Neural crest cell (in vitro differentiated cells): ENCODE data around the gene WSCD1. TPM values are rescaled to one million over a fixed set of nuclear protein-coding genes. Genes with fewer than 3 reads are reported as not detected.

ENCODE experiments used
- DNase-seq: peaks from one replicate; pipeline ENCODE4 v3.0.0; 2021; ENCODE audit warnings: low read depth, mixed read lengths, low spot score
- H3K27ac Mint-ChIP-seq: one replicate; pipeline ENCODE4 v1.8.0; 2021; ENCODE audit warnings: mild to moderate bottlenecking, mixed read lengths; ENCODE audit not compliant: unreplicated experiment
- H3K27me3 Mint-ChIP-seq: 2 replicates; pipeline ENCODE4 v1.8.0; 2021; ENCODE audit warnings: low read depth, mild to moderate bottlenecking, mixed read lengths
- H3K36me3 Mint-ChIP-seq: 2 replicates; pipeline ENCODE4 v1.8.0; 2021; ENCODE audit warnings: low read depth, mild to moderate bottlenecking, mixed read lengths
- H3K4me1 Mint-ChIP-seq: 2 replicates; pipeline ENCODE4 v1.8.0; 2021; ENCODE audit warnings: mixed read lengths
- H3K4me3 Mint-ChIP-seq: one replicate; pipeline ENCODE4 v1.8.0; 2021; ENCODE audit warnings: mild to moderate bottlenecking, mixed read lengths
- H3K9me3 Mint-ChIP-seq: 2 replicates; pipeline ENCODE4 v1.8.0; 2021; ENCODE audit warnings: mixed read lengths
- CTCF ChIP-seq: fragments of 200-600 bp; sonication (generic); conservative IDR thresholded peaks from 2 replicates; pipeline ENCODE4 v1.5.0; 2021; ENCODE audit warnings: antibody characterized with exemption, mild to moderate bottlenecking
- total RNA-seq: library from RNA; stranded (reverse); gene quantifications from 2 replicates; pipeline ENCODE4 v1.2.1, GENCODE V29; 2021

WSCD1 gene
- total RNA-seq, 1 donor from 2014 or later: 93.3 TPM

- H3K27ac Mint-ChIP-seq: peak overlapping the region; percentile 43
- no peaks in the 10 kb centered on the region for H3K27me3 Mint-ChIP-seq
- DNase-seq: no peak
- H3K4me1 Mint-ChIP-seq: peaks cover 49% of the 10 kb centered on the region
- TF ChIP-seq CTCF: no peak
- no peaks in the 10 kb centered on the region for H3K9me3 Mint-ChIP-seq
- H3K36me3 Mint-ChIP-seq: peaks cover 7% of the 10 kb centered on the region
- no peak overlapping the region for H3K4me3 Mint-ChIP-seq
Observed at GRCh38 chr17:6085812-6086211, 15.6 kb downstream of the WSCD1 start.

DNA sequence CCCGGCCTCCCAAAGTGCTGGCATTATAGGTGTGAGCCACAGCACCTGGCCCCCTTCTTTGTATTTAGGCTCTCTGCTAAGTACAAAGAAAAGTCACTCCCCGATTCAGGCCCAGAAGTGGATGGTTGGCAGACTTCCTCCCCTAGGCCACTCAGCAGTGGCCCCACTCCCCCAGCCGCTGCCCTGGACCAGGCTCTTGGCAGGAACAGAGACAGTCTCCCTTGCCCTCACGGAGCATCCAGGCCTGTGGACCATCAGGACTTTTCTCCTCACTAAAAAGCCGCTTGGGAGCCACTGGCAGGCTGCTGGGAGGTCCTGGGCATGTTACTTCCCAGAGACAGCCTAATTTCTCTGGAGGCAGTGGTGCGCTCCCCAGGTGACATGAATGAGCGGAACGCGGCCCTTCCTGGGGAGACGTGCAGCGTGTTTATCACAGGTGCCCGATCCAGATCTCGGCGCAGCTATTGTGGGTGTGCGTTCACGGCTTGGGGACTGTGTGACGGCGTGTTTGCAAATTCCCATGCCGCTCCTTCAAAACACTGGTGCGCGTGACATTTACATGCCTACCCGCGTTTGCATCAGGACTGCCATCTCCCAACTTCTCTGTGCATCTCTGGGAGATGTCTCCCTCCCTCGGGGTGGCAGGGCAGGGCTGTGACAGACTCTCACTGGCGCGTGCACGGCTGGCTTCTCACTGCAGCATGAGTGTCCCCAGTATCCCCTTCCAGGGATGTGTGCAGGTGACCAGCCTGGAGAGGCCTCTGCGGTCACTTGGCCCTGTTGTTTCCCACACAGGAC, 16.6 kb downstream of the WSCD1 start:
- Mint-ChIP-seq H3K36me3 (peaks cover 13% of the 10 kb centered on the region), H3K9me3 (no peaks in the 10 kb centered on the region), H3K27ac (peak overlapping the region; percentile 85), H3K4me1 (peaks cover 56% of the 10 kb centered on the region), H3K27me3 (no peaks in the 10 kb centered on the region), H3K4me3 (no peak overlapping the region)
- no peak for DNase-seq
- no peak for TF ChIP-seq CTCF

- no peaks in the 10 kb centered on the region for H3K9me3 Mint-ChIP-seq
- peak overlapping the region; percentile 90 for H3K27ac Mint-ChIP-seq
Observed at GRCh38 chr17:6088141-6088540, 18.0 kb downstream of the WSCD1 start.

DNA sequence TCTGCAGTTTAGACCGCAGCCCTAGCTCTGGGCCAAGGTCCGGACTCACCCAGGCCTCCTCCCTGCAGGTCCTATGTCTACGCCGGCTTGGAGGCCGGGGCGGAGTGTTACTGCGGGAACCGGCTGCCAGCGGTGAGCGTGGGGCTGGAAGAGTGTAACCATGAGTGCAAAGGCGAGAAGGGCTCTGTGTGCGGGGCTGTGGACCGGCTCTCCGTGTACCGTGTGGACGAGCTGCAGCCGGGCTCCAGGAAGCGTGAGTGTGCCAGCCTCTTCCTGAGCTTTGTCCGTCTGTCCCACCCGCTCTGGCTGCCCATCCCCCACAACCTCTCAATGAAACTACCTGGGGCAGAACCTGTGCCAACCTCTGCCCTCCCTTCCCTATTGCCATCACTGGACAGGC, 20.1 kb downstream of the WSCD1 start:
- Mint-ChIP-seq H3K4me1 (peaks cover 30% of the 10 kb centered on the region), H3K4me3 (no peak overlapping the region), H3K9me3 (no peaks in the 10 kb centered on the region), H3K36me3 (peaks cover 17% of the 10 kb centered on the region), H3K27ac (no peak overlapping the region), H3K27me3 (no peaks in the 10 kb centered on the region)
- no peak for TF ChIP-seq CTCF
- no peak for DNase-seq

More at GRCh38 chr17:6088141-6088540, 18.0 kb downstream of the WSCD1 start:
- no peak for DNase-seq
- Mint-ChIP-seq H3K4me3 (no peak overlapping the region), H3K4me1 (peaks cover 43% of the 10 kb centered on the region), H3K27me3 (no peaks in the 10 kb centered on the region), H3K36me3 (peaks cover 13% of the 10 kb centered on the region)
- no peak for TF ChIP-seq CTCF

GRCh38 chr17:6092182-6092902, 22.2 kb downstream of the WSCD1 start:
- H3K27me3 Mint-ChIP-seq: no peaks in the 10 kb centered on the region
- H3K4me1 Mint-ChIP-seq: peaks cover 21% of the 10 kb centered on the region
- no peak for TF ChIP-seq CTCF
- no peaks in the 10 kb centered on the region for H3K9me3 Mint-ChIP-seq
- H3K27ac Mint-ChIP-seq: no peak overlapping the region
- no peak for DNase-seq
- peaks cover 29% of the 10 kb centered on the region for H3K36me3 Mint-ChIP-seq
- no peak overlapping the region for H3K4me3 Mint-ChIP-seq
